ENCODE data around the gene SH2D2A.
A peak's percentile ranks its signal among the peaks of the same experiment; 100 is the strongest.

The SH2D2A gene

GRCh38 chr1:156821801-156822200, 5.2 kb upstream of the SH2D2A start:
- DNase-seq, result no peak
- Histone ChIP-seq H3K4me3 (ENCODE audit: low read depth in 1 of 2, low read length in 2 of 2) (no peak overlapping the region), H3K36me3 (ENCODE audit: insufficient read depth, low read length) (no peaks in the 10 kb centered on the region), H4K20me1 (ENCODE audit: insufficient read depth, low read length) (no peaks in the 10 kb centered on the region), H3K27ac (ENCODE audit: low read length) (no peak overlapping the region), H2AFZ (ENCODE audit: low read depth, low read length) (no peak overlapping the region), H3K79me2 (ENCODE audit: insufficient read depth, low read length) (no peaks in the 10 kb centered on the region), H3K9ac (ENCODE audit: low read depth, low read length) (no peak overlapping the region), H3K4me1 (ENCODE audit: insufficient read depth, low read length) (peaks cover 6% of the 10 kb centered on the region), H3K9me3 (ENCODE audit: insufficient read depth, low read length, severe bottlenecking) (no peaks in the 10 kb centered on the region), H3K4me2 (ENCODE audit: insufficient read depth, low read length) (no peak overlapping the region), H3K27me3 (ENCODE audit: insufficient read depth, low read length, poor library complexity) (peaks cover 6% of the 10 kb centered on the region)
- TF ChIP-seq EZH2 (IDR thresholded peaks at IDR 0.05; ENCODE audit: borderline replicate concordance, low read depth, low read length, severe bottlenecking), result no peak
- TF ChIP-seq, protein P1, sequence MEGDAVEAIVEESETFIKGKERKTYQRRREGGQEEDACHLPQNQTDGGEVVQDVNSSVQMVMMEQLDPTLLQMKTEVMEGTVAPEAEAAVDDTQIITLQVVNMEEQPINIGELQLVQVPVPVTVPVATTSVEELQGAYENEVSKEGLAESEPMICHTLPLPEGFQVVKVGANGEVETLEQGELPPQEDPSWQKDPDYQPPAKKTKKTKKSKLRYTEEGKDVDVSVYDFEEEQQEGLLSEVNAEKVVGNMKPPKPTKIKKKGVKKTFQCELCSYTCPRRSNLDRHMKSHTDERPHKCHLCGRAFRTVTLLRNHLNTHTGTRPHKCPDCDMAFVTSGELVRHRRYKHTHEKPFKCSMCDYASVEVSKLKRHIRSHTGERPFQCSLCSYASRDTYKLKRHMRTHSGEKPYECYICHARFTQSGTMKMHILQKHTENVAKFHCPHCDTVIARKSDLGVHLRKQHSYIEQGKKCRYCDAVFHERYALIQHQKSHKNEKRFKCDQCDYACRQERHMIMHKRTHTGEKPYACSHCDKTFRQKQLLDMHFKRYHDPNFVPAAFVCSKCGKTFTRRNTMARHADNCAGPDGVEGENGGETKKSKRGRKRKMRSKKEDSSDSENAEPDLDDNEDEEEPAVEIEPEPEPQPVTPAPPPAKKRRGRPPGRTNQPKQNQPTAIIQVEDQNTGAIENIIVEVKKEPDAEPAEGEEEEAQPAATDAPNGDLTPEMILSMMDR (IDR thresholded peaks at IDR 0.05; ENCODE audit: borderline replicate concordance, extremely low read depth, low read length, poor library complexity, severe bottlenecking), result no peak
- ATAC-seq (ENCODE audit: insufficient read depth, low read depth), result no peak

DNA sequence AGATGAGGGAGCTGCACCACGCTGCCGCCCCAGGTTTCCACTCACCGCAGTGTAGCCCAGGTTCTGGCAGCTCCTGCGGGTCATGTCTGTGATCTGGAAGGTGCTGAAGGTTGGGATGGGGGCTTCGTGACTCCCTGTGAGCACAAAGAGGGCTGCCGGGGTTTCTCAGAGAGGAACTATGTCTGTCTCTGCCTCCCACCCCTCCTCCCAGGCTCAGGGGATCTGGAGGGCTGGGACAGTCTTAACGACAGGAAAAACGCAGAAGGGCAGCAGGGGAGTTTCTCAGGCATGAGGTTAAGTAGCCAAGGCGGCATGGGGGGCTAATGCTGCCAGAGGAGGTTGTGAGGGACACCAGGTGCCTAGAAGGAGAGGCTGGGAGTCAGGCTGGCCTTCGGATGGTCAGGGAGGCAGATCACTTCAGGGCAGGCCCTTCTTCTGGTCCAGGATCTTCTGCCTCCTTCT, 656 bp downstream of the SH2D2A start:
- H3K79me2 ChIP-seq (ENCODE audit: insufficient read depth, low read length), result no peaks in the 10 kb centered on the region
- peak overlapping the region; percentile 51 for H3K9ac ChIP-seq (ENCODE audit: low read depth, low read length)
- peak overlapping the region; percentile 73 for H3K27ac ChIP-seq (ENCODE audit: low read length)
- H3K9me3 ChIP-seq (ENCODE audit: insufficient read depth, low read length, severe bottlenecking), result no peaks in the 10 kb centered on the region
- no peak for TF ChIP-seq EZH2 (IDR thresholded peaks at IDR 0.05; ENCODE audit: borderline replicate concordance, low read depth, low read length, severe bottlenecking)
- TF ChIP-seq, protein P1 (IDR thresholded peaks at IDR 0.05; ENCODE audit: borderline replicate concordance, extremely low read depth, low read length, poor library complexity, severe bottlenecking), result no peak
- H3K4me1 ChIP-seq (ENCODE audit: insufficient read depth, low read length), result peaks cover 22% of the 10 kb centered on the region
- H4K20me1 ChIP-seq (ENCODE audit: insufficient read depth, low read length), result no peaks in the 10 kb centered on the region
- DNase-seq, result no peak
- no peaks in the 10 kb centered on the region for H3K27me3 ChIP-seq (ENCODE audit: insufficient read depth, low read length, poor library complexity)
- no peak for ATAC-seq (ENCODE audit: insufficient read depth, low read depth)
- H2AFZ ChIP-seq (ENCODE audit: low read depth, low read length), result peak overlapping the region; percentile 88
- H3K4me2 ChIP-seq (ENCODE audit: insufficient read depth, low read length), result peak overlapping the region; percentile 71
- peak overlapping the region in 1 of 2 experiments; percentile 56; a peak in 2 of 4 replicates for H3K4me3 ChIP-seq (ENCODE audit: low read depth in 1 of 2, low read length in 2 of 2)
- H3K36me3 ChIP-seq (ENCODE audit: insufficient read depth, low read length), result no peaks in the 10 kb centered on the region

- peak overlapping the region; percentile 71; the same call in 1 of the 2 replicates for H3K4me2 ChIP-seq (ENCODE audit: insufficient read depth, low read length)
- no peak overlapping the region for H3K9ac ChIP-seq (ENCODE audit: low read depth, low read length)
These were observed 1.3 kb downstream of the SH2D2A start for GRCh38 chr1:156815307-156815826.

More at GRCh38 chr1:156815307-156815826, 1.3 kb downstream of the SH2D2A start:
- no peaks in the 10 kb centered on the region for H4K20me1 ChIP-seq (ENCODE audit: insufficient read depth, low read length)
- no peaks in the 10 kb centered on the region for H3K27me3 ChIP-seq (ENCODE audit: insufficient read depth, low read length, poor library complexity)
- H3K9me3 ChIP-seq (ENCODE audit: insufficient read depth, low read length, severe bottlenecking), result no peaks in the 10 kb centered on the region
- DNase-seq (no peak), ATAC-seq (ENCODE audit: insufficient read depth, low read depth) (no peak)
- no peaks in the 10 kb centered on the region for H3K79me2 ChIP-seq (ENCODE audit: insufficient read depth, low read length)
- TF ChIP-seq EZH2 (IDR thresholded peaks at IDR 0.05; ENCODE audit: borderline replicate concordance, low read depth, low read length, severe bottlenecking), result no peak
- TF ChIP-seq, protein P1 (IDR thresholded peaks at IDR 0.05; ENCODE audit: borderline replicate concordance, extremely low read depth, low read length, poor library complexity, severe bottlenecking), result no peak
- H3K4me1 ChIP-seq (ENCODE audit: insufficient read depth, low read length), result peaks cover 22% of the 10 kb centered on the region
- 0 out of 2 replicates have a peak overlapping the region, but pooled peaks have one; percentile 73 for H3K27ac ChIP-seq (ENCODE audit: low read length)
- H3K4me3 ChIP-seq (ENCODE audit: low read depth in 1 of 2, low read length in 2 of 2), result no peak overlapping the region
- no peaks in the 10 kb centered on the region for H3K36me3 ChIP-seq (ENCODE audit: insufficient read depth, low read length)
- no peak overlapping the region for H2AFZ ChIP-seq (ENCODE audit: low read depth, low read length)

All from DND-41 (cell line).